GM13976 (cell line): ENCODE results near the gene RUVBL2.

Source experiments
- DNase-seq: peaks from one replicate; pipeline ENCODE4 v3.0.0; 2012; ENCODE audit warnings: low spot score
- CTCF ChIP-seq: IDR thresholded peaks from 2 replicates; pipeline ENCODE4 v1.5.1; 2012; ENCODE audit warnings: borderline replicate concordance, mild to moderate bottlenecking; ENCODE audit not compliant: insufficient read depth; ENCODE audit errors: extremely low read depth, missing control alignments, control extremely low read depth
- in situ Hi-C: fragments of 300-500 bp; cut with MboI; formaldehyde crosslinking; loops from one replicate; pipeline ENCODE4 v1.12.0; 2022; ENCODE audit warnings: low sequenced_read_pairs, mixed read lengths, inconsistent platforms; ENCODE audit not compliant: unreplicated experiment

Gene RUVBL2

DNA sequence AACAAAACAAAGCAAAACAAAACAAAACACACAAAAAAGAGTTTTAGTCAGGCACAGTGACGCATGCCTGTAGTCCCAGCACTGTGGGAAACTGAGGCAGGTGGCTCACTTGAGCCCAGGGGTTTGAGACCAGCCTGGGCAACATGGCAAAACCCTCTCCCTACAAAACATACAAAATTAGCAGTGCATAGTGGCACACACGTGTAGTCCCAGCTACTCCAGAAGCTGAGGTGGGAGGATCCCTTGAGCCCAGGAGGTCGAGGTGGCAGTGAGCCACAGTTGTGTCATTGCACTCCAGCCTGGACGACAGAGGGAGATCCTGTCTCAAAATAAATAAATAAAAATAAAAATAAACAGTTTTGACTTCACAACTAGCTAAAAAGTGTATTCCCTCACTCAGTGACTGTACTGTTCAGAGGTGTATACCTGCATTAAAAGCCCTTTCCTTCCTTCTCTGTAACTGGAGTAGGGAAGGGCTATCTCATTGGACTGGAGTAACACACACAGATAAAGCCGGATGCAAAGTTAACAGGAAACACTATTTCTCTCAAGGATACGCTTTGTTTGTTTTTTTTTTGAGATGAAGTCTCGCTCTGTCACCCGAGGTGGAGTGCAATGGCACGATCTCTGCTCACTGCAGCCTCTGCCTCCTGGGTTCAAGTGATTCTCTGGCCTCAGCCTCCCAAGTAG is 42.7 kb upstream of the RUVBL2 start:
- in situ Hi-C loops, result no loop called here
- DNase-seq, result no peak

DNA sequence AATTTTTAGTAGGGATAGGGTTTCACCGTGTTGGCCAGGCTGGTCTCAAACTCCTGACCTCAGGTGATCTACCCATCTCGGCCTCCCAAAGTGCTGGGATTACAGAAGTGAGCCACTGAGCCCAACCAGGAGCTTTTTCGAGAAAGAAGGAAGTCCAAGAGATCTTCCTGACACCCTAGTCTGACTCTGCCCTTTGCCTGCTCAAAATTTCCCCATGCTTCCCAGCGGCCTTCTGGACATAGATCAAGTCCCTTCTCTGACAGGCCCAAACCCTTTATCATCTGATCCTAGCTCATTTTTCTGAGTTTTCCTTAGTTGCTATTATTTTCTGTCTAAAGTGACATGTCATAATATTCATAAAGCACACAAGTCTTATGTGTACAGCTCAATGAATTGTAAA is 40.5 kb upstream of the RUVBL2 start:
- in situ Hi-C loops, result no loop called here
- no peak for DNase-seq
- no peak for TF ChIP-seq CTCF

More for the DNA sequence above, 42.7 kb upstream of the RUVBL2 start:
- no peak for TF ChIP-seq CTCF

DNA sequence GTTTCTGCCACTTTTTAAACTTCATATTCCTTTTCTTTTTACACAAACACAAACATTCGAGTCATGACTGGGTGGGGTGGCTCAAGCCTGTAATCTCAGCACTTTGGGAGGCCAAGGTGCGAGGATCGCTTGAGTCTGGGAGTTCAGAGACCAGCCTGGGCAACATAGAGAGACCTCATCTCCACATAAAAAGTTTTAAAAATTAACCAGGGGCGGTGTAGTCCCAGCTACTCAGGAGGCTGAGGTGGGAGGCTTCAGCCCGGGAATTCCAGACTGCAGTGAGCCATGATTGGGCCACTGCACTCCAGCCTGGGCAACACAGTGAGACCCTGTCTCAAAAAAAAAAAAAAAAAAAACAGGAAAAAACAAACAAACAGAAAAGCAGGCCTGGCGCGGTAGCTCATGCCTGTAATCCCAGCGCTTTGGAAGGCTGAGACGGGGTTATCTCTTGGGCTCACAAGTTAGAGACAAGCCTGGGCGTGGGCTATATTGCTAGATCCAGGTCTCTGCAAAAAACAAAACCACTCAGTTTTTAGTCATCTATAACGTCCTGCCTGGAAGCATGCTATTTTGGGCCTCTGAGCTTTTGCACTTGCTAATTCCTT is 39.6 kb upstream of the RUVBL2 start:
- DNase-seq, result no peak
- in situ Hi-C loops, result no loop called here
- no peak for TF ChIP-seq CTCF

DNA sequence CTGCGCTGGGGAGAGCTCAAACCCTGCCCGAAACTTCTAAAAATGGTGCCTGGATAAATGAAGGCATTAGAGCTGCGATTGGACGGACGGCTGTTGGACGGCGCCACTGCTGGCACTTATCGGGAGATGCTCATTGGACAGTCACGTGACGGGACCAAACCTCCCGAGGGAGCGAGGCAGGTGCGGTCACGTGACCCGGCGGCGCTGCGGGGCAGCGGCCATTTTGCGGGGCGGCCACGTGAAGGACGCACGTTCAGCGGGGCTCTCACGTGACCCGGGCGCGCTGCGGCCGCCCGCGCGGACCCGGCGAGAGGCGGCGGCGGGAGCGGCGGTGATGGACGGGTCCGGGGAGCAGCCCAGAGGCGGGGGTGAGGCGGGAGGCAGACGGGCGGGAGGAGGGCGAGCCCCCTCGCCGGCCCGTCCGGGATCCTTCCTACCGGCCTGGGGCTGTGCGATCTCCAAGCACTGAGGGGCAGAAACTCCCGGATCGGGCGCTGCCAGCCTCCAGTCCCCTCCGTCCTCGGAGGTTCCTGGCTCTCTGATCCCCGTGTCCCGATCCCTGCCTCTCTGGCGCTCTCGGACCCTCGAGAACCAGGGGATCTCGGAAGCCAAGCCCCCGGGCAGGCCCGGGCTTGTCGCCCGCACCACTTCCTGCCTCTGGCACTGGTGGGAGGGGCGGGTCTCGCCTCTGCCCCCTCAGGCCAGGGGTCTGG is 38.9 kb upstream of the RUVBL2 start, which contains the start of gene BAX:
Gene BAX (plus strand): TSS at position 281 of the 713 bp plus-strand sequence. CDS start 54 bp downstream, at position 335.
- in situ Hi-C loops, result no loop called here
- DNase-seq, result peak; percentile 98
- no peak for TF ChIP-seq CTCF

DNA sequence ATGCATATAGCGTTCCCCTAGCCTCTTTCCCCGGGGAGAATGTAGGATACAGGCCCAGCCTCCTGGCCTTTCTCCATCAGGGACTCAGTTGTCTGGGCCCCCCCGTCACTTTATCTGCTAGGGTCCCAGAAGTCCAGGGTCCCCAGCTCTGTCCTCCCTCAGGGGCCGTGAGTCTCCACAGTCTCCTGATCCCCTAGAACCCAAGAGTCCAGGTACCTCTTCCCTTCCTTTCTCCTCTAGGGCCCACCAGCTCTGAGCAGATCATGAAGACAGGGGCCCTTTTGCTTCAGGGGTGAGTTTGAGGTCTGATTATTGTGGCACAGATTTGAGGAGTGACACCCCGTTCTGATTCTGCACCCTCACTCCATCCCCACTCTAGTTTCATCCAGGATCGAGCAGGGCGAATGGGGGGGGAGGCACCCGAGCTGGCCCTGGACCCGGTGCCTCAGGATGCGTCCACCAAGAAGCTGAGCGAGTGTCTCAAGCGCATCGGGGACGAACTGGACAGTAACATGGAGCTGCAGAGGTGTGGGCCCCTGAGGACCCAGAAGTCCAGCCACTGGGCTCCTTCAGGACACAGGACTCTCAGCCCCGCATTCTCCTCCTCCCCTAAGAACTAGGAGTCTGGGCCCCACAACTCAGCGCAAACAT is 38.3 kb upstream of the RUVBL2 start:
- in situ Hi-C loops, result no loop called here
- DNase-seq, result no peak
- no peak for TF ChIP-seq CTCF

GRCh38 chr19:48958006-48958405 is 35.7 kb upstream of the RUVBL2 start:
- no peak for DNase-seq
- no peak for TF ChIP-seq CTCF
- in situ Hi-C loops, result no loop called here
